ENCODE results near the gene EYA2. TPM values are rescaled to one million over a fixed set of nuclear protein-coding genes. Genes with fewer than 3 reads are reported as not detected.

The EYA2 gene
- total RNA-seq, 4 donors from 2014 or later: 9.9 to 20.1 (median 13.8) TPM

DNA sequence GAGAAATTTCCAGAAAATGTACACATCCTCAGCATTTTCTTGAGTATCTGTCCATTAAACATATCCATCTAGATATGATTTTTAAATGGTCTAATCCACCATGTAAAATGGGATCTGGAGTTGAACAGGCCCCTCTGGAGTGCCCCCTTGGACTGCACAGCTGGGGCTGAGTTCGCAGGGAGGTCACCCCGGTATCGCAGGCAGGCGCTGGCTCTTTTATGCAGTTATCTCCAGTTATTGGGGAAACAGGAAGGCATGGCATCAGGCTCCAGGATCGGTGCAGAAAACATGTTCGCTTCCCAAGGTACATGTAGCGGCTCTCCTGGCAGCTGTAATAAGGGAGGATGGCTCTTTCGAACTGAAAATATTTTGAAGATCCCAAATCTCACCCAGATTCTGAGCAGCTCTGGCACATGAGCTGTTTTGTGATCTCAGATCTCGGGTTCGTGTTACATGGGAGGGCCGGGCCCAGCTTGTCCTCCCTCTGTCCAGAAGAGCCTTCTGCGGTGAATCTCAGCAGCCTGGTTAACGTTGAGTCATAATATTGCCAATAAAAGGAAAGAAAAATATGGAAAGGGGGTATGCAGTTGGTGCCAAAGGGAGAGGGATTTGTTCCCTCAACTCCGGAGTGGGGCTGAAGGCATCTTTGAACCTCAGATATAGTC, 167.7 kb downstream of the EYA2 start:
- Histone ChIP-seq H3K9me3 (no peaks in the 10 kb centered on the region), H3K27me3 (no peaks in the 10 kb centered on the region), H3K27ac (no peak overlapping the region), H3K4me3 (replicated peaks in 1 of 3) (no peak overlapping the region), H3K36me3 (no peaks in the 10 kb centered on the region), H3K4me1 (peaks cover 0 to 13% of the 10 kb centered on the region in 2 donors)
- TF ChIP-seq, protein P1, sequence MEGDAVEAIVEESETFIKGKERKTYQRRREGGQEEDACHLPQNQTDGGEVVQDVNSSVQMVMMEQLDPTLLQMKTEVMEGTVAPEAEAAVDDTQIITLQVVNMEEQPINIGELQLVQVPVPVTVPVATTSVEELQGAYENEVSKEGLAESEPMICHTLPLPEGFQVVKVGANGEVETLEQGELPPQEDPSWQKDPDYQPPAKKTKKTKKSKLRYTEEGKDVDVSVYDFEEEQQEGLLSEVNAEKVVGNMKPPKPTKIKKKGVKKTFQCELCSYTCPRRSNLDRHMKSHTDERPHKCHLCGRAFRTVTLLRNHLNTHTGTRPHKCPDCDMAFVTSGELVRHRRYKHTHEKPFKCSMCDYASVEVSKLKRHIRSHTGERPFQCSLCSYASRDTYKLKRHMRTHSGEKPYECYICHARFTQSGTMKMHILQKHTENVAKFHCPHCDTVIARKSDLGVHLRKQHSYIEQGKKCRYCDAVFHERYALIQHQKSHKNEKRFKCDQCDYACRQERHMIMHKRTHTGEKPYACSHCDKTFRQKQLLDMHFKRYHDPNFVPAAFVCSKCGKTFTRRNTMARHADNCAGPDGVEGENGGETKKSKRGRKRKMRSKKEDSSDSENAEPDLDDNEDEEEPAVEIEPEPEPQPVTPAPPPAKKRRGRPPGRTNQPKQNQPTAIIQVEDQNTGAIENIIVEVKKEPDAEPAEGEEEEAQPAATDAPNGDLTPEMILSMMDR (IDR thresholded peaks at IDR 0.05): no peak
- TF ChIP-seq POLR2A (IDR thresholded peaks at IDR 0.05): no peak
- no peak for DNase-seq
- intact Hi-C loops (cut with DNase I): no loop called here
- WGBS, 2 donors: 78 to 84% methylated on average over 14 of the region's 14 CpGs

DNA sequence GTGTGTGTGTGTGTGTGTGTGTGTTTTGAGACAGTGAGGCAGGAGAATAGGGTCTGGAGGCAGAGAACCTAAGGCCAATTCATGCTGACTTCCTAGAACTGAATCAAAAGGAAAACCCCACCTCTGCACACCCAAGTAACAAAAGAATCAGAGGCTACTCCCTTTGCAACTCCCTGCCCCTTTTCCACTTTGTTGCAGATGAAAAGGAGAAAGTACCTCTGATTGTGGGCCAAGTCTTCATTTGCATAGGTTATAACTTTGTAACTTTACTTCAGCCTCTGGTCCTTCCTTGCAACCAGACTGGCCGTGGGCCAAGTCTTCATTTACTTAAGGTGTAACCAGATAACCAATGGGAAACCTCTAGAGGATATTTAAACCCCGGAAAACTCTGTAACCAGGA, 168.8 kb downstream of the EYA2 start:
- no peak overlapping the region for H3K4me3 ChIP-seq (replicated peaks in 1 of 3)
- H3K27ac ChIP-seq: no peak overlapping the region
- WGBS, 2 donors: 34 to 44% methylated on average over 2 of the region's 2 CpGs
- no peaks in the 10 kb centered on the region for H3K9me3 ChIP-seq
- peaks cover 0 to 13% of the 10 kb centered on the region in 2 donors for H3K4me1 ChIP-seq
- intact Hi-C loops (cut with DNase I): no loop called here
- no peaks in the 10 kb centered on the region for H3K36me3 ChIP-seq
- TF ChIP-seq, protein P1 (IDR thresholded peaks at IDR 0.05): no peak
- TF ChIP-seq POLR2A (IDR thresholded peaks at IDR 0.05): no peak
- peak; percentile 36 to 38 for DNase-seq
- no peaks in the 10 kb centered on the region for H3K27me3 ChIP-seq

DNA sequence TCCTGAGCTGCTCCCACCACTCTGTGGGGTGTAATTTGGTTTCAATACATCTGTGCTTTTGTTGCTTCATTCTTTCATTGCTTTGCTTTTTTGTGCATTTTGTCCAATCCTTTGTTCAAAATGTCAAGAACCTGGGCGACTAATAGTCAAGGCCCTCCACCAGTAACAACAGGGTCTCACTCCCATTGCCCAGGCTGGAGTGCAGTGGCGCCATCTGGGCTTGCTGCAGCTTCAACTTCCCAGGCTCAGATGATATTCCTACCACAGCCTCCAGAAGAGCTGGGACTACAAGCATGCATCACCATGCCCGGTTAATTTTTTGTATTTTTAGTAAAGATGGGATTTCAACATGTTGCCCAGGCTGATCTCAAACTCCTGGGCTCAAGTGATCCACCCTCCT, 169.2 kb downstream of the EYA2 start:
- no peaks in the 10 kb centered on the region for H3K36me3 ChIP-seq
- H3K4me1 ChIP-seq: peaks cover 0 to 13% of the 10 kb centered on the region in 2 donors
- H3K27me3 ChIP-seq: no peaks in the 10 kb centered on the region
- no peaks in the 10 kb centered on the region for H3K9me3 ChIP-seq
- 84 to 90% methylated on average over 3 of the region's 3 CpGs for WGBS, 2 donors
- DNase-seq: no peak
- H3K27ac ChIP-seq: no peak overlapping the region
- no peak for TF ChIP-seq POLR2A (IDR thresholded peaks at IDR 0.05)
- TF ChIP-seq, protein P1 (IDR thresholded peaks at IDR 0.05): no peak
- H3K4me3 ChIP-seq (replicated peaks in 1 of 3): no peak overlapping the region
- intact Hi-C loops (cut with DNase I): no loop called here

DNA sequence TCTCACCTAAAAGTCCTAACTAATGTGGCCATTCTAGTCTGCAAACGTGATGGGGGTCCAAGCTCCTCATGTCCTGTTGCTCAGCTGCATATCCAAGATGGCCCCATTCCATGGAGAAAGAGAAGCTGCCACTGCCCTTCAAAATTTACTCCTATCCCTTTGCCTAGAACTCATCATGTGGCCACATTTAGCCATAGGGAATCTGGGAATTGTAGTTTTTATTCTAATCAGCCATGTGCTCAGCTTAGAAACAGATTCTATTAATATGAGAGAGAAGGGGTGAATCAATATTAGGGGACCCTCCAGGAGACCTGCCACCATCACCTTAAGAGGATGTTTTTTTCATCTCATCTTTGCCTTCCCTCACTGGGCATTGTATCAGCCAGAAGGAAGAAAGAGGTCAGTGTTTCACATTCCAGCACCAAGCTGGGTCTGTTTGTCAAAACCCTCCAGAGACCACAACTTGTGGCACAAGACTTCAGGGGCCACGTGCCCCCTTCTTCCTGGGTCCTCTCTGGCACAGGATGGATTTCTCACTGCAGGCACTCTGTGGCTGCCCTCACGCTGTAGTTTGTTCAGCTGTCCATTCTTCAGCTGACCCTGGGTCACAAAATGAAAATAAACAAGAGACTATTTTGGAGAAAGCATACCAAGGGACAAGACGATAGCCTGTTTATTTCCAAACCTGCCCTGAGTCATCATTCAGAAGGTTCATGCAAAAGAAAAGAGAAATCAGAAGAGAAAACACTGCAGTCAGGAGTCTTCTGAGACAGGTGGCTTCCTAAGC, 172.0 kb downstream of the EYA2 start:
- WGBS, 2 donors: 65 to 73% methylated on average over 4 of the region's 4 CpGs
- no peaks in the 10 kb centered on the region for H3K27me3 ChIP-seq
- H3K9me3 ChIP-seq: no peaks in the 10 kb centered on the region
- intact Hi-C loops (cut with DNase I): no loop called here
- H3K4me1 ChIP-seq: peaks cover 0 to 13% of the 10 kb centered on the region in 2 donors
- no peak overlapping the region for H3K27ac ChIP-seq
- no peak for DNase-seq
- H3K36me3 ChIP-seq: no peaks in the 10 kb centered on the region
- TF ChIP-seq, protein P1 (IDR thresholded peaks at IDR 0.05): no peak
- no peak for TF ChIP-seq POLR2A (IDR thresholded peaks at IDR 0.05)
- no peak overlapping the region for H3K4me3 ChIP-seq (replicated peaks in 1 of 3)

DNA sequence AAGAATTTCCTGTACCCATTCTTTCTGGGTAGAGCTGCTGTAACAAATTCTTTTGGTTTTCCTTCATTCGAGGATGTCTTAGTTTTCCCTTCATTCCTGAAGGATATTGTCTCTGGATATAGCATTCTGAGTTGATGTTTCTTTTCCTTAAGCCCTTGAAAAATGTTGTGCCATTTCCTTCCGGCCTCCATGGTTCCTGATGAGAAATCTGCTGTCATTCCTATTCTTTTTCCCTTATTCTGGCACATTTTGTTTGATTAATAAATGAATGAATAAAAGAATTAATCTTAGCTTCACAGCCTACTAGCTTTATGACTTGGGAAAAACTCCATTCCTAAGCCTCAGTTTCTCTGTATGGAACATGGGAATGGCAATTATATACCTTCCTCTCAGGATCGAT, 173.1 kb downstream of the EYA2 start:
- no peak for TF ChIP-seq POLR2A (IDR thresholded peaks at IDR 0.05)
- TF ChIP-seq, protein P1 (IDR thresholded peaks at IDR 0.05): no peak
- H3K27me3 ChIP-seq: no peaks in the 10 kb centered on the region
- H3K9me3 ChIP-seq: no peaks in the 10 kb centered on the region
- peaks cover 0 to 13% of the 10 kb centered on the region in 2 donors for H3K4me1 ChIP-seq
- DNase-seq: no peak
- H3K36me3 ChIP-seq: no peaks in the 10 kb centered on the region
- H3K27ac ChIP-seq: no peak overlapping the region
- intact Hi-C loops (cut with DNase I): no loop called here
- no peak overlapping the region for H3K4me3 ChIP-seq (replicated peaks in 1 of 3)
- WGBS, 2 donors: 95% methylated on average over 3 of the region's 3 CpGs
